ENCODE data around the gene CACUL1.
A peak's percentile ranks its signal among the peaks of the same experiment; 100 is the strongest.
"Not testable (repeated sequence)": the region's sequence is repeated elsewhere in the genome, so short reads cannot be mapped to it uniquely, and the experiment has no call there.

The CACUL1 gene

DNA sequence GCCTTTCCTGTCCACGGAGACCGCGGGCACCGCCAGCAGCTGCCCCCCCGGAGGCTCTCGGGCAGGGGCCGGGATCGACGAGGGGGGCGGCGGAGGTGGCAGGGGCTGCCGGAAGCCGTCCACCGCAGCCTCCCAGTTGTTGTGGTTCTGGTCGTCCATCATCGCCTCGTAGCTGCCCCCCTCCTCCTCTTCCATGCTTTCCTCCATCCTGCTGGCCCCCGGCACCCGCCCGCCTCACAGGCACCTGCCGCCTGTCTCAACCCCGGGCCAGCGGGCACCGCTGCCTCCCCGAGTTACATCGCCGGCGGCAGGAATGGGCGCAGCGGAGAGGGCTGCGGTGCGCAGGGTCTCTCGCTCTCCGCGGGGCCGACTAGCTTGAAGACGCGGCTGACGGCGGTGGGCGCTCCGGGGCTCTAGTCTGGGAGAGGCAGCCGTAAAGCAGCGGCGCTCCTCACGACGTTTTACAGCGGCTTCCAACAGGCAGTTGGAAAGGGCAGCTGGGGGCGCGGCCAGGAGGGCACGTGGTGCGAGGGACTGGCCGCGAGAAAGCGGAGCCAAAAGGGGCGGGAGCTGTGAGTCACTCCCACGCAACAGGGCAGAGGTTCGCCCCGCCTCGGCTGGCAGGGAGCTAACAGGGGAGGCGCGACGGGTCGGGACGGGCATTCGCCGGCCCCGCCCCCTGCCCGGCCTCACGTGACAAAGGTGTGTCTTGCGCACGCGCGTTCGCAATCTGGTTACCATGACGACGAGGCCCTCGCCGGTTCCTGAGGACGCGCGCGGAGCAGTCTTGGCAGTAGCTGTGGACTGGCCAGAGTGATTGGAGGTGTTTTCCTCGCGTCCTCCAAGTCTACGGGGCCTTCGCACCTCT lies at the start of gene CACUL1:
CACUL1 (minus strand) TSS at position 415 of the 868 bp plus-strand sequence; CDS start at position 207, 208 bp downstream.
- DNase-seq (ENCODE audit: low read depth in 2 of 2), result peak; percentile 97 to 100

GRCh38 chr10:118804262-118804773 lies 49.5 kb upstream of the CACUL1 start:
- DNase-seq (ENCODE audit: low read depth in 2 of 2), result no peak

DNA sequence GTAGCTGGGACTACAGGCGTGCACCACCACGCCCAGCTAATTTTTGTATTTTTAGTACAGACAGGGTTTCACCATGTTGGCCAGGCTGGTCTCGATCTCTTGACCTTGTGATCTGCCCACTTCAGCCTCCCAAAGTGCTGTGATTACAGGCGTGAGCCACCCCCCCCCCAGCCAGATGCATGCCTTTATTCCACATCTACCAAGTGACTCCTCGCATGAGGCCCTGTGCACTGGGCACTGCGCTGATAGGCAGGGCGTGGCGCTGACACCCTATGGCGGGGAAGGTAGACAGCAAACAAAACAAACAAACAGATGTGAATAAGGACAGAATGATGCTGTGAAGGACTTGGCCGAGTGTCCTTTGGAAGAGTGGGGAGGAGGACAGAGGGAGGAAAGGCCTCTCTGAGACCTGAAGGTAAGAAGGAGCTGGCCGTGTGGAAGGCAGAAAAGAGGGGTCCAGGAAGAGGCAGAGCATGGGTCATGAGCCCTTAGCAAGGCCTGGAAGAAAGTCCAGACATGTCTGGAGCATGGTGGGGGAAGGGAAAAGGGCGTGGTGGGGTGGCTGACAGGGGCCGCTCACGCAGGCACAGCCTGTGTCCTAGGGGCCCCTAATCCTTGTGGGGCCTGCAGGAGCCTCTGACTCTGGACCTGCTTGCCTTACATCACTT lies 47.5 kb upstream of the CACUL1 start:
- DNase-seq (ENCODE audit: low read depth in 2 of 2), result no peak

DNA sequence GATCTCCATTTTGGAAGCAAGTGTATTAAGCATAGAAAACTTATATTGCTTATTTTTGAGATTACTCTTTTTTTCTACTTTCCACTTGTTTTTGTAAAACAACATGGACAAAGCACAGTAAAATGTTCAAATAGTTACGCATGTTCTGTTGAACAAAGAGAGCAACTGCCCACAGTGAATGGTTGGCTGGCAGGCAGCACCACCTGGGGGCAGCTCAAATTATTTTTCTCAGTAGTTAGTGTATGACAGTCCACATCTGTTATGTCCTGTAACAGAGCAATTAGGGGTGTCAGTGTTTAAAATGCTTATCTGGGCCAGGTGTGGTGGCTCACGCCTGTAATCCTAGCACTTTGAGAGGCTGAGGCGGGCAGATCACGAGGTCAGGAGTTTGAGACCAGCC lies 46.1 kb upstream of the CACUL1 start:
- DNase-seq (ENCODE audit: low read depth in 2 of 2), result no peak

DNA sequence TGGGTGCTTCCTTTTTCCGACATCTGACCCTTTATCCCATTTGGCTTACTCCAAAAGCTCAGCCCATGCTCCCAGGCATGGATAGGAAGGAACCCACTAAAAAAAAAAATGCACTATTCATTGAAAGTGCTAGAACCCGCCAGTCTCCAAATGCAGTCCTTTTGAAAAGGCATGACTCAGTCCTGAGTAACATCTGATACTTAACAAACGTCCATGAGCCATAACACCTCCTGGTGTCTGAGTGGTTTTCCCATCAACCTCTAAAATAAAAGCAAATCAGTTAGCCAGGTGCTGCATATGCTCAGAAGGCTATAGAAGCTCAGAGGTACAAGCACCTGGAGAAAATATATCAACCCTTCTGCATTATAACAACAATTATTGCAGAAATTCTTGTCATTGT lies 45.0 kb upstream of the CACUL1 start:
- no peak for DNase-seq (ENCODE audit: low read depth in 2 of 2)

DNA sequence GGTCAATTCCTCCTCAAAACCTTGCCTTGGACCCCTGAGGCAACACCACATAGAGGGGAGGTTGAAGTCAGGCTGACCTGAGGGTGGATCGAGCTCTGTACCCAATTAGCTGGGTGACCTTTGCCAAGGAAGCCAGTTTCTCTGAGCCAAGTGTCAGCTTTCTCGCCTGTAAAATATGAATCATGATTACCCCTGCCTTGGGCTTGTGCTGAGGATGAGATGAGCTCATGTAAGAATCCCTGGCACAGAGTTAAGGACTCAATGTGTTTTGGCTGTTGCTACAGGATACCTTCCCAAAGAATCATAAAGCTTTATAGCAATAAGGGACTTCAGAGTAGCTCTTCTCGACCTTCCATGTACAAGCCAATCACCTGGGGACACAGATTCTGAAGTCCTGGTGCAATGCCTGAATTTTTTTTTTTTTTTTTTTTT lies 43.5 kb upstream of the CACUL1 start:
- DNase-seq (ENCODE audit: low read depth in 2 of 2), result no peak

DNA sequence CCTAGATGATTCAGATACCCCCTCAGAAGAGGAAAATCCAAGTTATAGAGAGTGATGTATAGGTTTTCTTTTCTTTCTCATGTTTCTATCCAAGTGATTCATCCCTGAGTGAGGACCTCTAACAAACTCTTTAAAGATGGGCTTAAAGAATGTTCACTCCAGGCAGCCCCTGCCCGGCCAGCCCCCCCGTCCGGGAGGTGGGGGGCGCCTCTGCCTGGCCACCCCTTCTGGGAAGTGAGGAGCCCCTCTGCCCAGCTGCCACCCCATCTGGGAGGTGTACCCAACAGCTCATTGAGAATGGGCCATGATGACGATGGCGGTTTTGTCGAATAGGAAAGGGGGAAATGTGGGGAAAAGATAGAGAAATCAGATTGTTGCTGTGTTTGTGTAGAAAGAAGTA lies 40.2 kb upstream of the CACUL1 start:
- DNase-seq (ENCODE audit: low read depth in 2 of 2), result not testable (repeated sequence)

- DNase-seq (ENCODE audit: low read depth in 2 of 2), result no peak
These were observed 38.8 kb upstream of the CACUL1 start for GRCh38 chr10:118793545-118793944.

DNA sequence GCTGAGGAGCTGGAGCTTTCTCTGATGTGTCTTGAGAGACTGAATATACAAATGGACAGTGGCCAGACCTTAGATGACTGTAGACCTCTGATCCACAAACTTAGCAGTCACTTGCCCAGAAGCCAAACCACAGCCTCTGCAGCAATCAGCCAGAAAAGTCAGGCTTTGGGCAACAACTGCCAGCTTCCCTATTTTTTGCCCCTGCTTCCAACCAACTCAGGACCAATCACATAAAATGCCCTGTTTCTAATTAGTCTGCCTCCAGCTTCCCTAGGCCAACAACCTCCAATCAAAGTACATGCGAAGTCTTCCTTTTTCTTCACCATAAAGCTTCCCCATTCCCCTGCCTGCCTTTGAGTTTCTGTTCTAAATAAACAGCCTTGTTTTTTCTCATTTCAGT lies 37.8 kb upstream of the CACUL1 start:
- no peak for DNase-seq (ENCODE audit: low read depth in 2 of 2)

DNA sequence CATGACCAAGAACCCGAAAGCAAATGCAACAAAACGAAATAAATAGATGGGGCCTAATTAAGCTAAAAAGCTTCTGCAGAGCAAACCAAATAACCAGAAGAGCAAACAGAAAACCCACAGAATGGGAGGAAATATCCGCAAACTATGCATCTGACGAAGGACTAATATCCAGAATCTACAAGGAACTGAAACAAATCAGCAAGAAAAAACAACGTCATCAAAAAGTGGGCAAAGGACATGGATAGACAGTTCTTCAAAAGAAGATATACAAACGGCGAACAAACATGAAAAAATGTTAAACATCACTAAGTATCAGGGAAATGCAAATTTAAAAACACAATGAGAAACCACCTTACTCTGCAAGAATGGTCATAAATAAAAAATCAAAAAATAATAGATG lies 35.3 kb upstream of the CACUL1 start:
- DNase-seq (ENCODE audit: low read depth in 2 of 2), result no peak

DNA sequence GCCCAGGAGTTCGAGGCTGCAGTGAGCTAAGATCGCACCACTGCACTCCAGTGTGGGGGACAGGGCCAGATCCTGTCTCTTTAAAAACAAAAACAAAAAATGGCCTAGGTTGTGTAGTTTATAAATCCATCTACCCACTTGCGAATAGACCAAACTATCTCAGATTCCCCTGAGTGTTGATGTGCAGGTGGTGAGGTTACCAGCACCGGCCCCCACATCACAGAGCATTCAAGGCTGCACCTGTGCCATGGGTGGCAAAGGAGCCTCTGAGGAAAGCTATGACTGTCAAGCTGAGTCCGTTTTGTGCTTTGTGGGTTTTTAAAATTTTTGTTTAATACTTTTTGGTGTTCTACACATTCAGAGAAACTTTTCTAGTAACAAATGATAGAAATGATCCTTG lies 30.8 kb upstream of the CACUL1 start:
- no peak for DNase-seq (ENCODE audit: low read depth in 2 of 2)

GRCh38 chr10:118783776-118784545 lies 29.2 kb upstream of the CACUL1 start:
- no peak for DNase-seq (ENCODE audit: low read depth in 2 of 2)

DNA sequence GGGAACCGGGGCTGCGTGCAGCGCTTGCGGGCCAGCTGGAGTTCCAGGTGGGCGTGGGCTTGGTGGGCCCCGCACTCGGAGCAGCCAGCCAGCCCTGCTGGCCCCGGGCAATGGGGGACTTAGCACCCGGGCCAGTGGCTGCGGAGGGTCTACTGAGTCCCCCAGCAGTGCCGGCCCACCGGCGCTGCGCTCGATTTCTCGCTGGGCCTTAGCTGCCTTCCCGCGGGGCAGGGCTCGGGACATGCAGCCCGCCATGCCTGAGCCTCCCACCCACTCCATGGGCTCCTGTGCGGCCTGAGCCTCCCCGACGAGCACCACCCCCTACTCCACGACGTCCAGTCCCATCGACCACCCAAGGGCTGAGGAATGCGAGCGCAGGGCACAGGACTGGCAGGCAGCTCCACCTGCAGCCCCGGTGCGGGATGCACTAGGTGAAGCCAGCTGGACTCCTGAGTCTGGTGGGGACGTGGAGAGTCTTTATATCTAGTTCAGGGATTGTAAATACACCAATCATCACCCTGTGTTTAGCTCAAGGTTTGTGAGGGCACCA lies 28.2 kb upstream of the CACUL1 start:
- not testable (repeated sequence) for DNase-seq (ENCODE audit: low read depth in 2 of 2)

GRCh38 chr10:118781541-118781940 lies 26.8 kb upstream of the CACUL1 start:
- no peak for DNase-seq (ENCODE audit: low read depth in 2 of 2)

DNA sequence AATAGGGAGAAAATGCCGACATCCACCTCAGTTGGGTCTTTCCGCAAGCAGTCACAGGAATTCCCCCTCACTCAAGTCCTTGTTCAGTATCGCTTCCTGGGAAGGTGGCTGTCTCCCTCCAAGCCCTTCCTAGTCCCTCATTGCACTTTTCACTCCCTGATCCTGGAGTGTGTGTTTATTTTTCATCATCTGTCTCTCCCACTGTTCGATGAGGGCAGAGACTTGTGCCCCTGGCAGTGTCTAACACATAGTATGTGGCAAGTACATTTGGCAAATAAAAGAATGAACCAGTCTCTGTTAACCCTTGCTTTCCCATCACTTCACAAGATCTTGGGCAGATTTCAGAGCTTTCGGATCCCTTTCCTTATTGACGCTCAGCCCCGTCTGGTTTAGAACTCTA lies 24.0 kb upstream of the CACUL1 start:
- no peak for DNase-seq (ENCODE audit: low read depth in 2 of 2)

DNA sequence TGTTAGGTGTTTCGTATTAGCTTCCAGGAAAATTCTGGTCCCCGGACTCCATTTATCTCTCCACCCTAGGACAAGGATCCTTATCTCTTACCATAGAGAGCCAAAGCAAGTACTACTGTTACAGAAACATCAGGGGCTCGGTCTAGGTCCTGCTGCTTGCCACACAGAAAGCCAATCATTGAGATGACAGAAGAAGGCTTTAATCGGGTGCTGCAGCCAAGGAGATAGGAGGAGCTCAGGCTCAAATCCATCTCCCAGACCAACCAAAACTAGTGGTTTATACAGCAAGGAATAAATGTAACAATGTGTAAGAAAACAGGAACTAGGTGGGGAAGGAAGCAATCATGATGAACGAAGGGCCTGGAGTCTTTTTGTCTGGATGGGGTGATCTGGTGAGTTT lies 22.2 kb upstream of the CACUL1 start:
- no peak for DNase-seq (ENCODE audit: low read depth in 2 of 2)

GRCh38 chr10:118776033-118776432 lies 21.3 kb upstream of the CACUL1 start:
- no peak for DNase-seq (ENCODE audit: low read depth in 2 of 2)

GRCh38 chr10:118775478-118775877 lies 20.7 kb upstream of the CACUL1 start:
- no peak for DNase-seq (ENCODE audit: low read depth in 2 of 2)

DNA sequence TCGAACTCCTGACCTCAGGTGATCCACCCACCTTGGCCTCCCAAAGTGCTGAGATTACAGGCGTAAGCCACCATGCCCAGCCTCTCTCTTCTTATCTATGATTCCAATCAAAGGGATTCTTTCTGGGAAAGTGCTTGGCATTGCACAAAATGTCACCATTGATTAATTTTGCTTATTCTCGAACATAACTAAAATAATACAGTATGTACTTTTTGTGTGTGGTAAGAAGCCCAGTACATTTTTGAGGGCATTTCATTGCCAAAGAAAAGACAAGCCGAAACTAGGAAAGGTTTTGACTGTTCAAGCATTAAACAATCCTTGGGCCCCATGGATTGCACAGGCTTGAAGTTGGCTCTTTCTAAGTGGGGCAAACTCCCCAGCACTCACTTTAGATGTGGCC lies 18.3 kb upstream of the CACUL1 start:
- no peak for DNase-seq (ENCODE audit: low read depth in 2 of 2)

- DNase-seq (ENCODE audit: low read depth in 2 of 2), result no peak
These were observed 17.2 kb upstream of the CACUL1 start for GRCh38 chr10:118771976-118772375.

- no peak for DNase-seq (ENCODE audit: low read depth in 2 of 2)
These were observed 15.3 kb upstream of the CACUL1 start for GRCh38 chr10:118769898-118770600.

Measured in stimulated activated CD4-positive, alpha-beta T cell treated with anti-CD3 and anti-CD28 coated beads, Interleukin-1b, Interleukin-23, amount 100 ng/mL, for 1 hour (primary cell).